ENCODE measurements around the gene ELP4.

GRCh38 chr11:31792036-31792435 lies 282.5 kb downstream of the ELP4 start:
- TF ChIP-seq CTCF (IDR thresholded peaks at IDR 0.05; ENCODE audit: poor library complexity) (no peak), EZH2 (IDR thresholded peaks at IDR 0.05; ENCODE audit: borderline replicate concordance) (no peak)
